HG02938 (cell line): ENCODE results near the gene TRIM49B.
"Not testable (repeated sequence)": the region's sequence is repeated elsewhere in the genome, so short reads cannot be mapped to it uniquely, and the experiment has no call there.

Experiments used
- ATAC-seq: cut with Tn5 transposase; IDR thresholded peaks from one replicate; pipeline ENCODE4 v1.9.1; 2021; ENCODE audit warnings: mild to moderate bottlenecking, moderate library complexity; ENCODE audit not compliant: unreplicated experiment

Gene TRIM49B, protein sequence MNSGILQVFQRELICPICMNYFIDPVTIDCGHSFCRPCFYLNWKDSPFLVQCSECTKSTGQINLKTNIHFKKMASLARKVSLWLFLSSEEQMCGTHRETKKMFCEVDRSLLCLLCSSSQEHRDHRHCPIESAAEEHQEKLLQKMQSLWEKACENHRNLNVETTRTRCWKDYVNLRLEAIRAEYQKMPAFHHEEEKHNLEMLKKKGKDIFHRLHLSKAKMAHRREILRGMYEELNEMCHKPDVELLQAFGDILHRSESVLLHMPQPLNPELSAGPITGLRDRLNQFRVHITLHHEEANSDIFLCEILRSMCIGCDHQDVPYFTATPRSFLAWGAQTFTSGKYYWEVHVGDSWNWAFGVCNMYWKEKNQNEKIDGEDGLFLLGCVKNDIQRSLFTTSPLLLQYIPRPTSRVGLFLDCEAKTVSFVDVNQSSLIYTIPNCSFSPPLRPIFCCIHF

DNA sequence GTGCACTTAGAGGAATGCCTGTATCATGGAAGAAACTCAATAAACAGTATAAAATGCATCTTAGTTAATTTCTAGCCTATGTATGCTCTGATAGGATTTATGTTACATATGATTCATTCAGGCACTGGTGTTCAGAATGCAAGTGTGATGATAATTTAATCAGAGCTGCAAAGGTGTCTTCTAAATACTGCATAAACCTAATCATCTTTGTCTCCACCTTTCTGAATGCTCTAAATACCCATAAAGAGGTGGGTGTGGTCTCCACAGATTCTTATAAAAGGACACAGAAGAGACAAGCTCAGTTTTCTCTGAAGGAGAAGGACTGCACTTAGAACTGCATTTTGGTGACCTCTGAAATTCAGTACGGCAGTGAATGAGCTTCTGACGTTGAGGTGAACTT is at the start of gene TRIM49B:
Gene TRIM49B, plus strand, starts transcription at position 301 of the 400 bp plus-strand sequence. CDS start 2,777 bp downstream, outside the sequence.
- ATAC-seq = not testable (repeated sequence)

DNA sequence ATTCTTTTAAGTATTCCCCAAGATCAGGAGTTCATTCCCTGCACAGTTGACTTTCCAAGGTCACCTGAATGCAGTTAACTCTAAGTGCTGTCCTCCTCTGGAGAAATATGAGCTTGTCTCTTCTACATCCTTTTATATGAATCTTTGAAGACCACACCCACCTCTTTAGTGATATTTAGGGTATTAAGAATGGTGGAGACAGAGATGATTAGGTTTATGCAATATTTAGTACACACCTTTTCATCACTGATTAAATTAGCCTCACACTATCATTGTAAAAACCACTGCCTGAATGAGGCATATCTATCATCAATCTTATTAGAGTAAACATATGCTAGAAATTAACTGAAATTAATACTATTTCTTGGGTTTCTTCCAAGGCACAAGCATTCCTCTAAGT is 44.8 kb upstream of the TRIM49B start, which contains the start of gene TRIM51G:
Gene TRIM51G, minus strand, starts transcription at position 101 of the 400 bp plus-strand sequence. CDS start 2,190 bp downstream, outside the sequence.
- not testable (repeated sequence) for ATAC-seq

DNA sequence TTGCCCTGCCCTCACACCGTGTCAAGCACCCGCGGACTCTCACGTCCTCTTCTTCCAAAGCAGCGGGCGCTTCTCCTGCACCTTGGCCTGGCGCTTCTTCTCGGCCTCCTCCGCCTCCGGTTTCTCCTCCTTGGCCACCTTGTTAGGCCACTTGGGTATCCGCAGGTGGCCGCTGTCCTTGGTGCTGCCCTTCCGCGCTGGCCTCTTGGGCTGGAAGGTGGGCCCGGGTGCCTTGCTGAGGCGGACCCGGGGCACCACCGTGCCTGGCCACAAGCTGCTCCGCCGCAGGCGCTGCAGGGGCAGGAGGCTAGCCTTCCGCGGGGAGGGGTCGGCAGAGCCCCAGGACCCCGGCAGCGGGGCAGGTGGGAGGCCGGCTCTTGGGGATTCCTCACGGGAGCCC is 19.6 kb downstream of the TRIM49B start:
- not testable (repeated sequence) for ATAC-seq

GRCh38 chr11:49049821-49050220 is 21.2 kb downstream of the TRIM49B start:
- ATAC-seq = not testable (repeated sequence)

- not testable (repeated sequence) for ATAC-seq
Observed at GRCh38 chr11:49059012-49059411, 30.4 kb downstream of the TRIM49B start, which contains the start of gene TRIM64C. TRIM64C (minus strand) TSS chr11:49059112; CDS start chr11:49059112, 0 bp downstream.

- ATAC-seq = not testable (repeated sequence)
Observed at GRCh38 chr11:49069897-49070296, 41.3 kb downstream of the TRIM49B start.
